ENCODE results near the gene CLRN2.

CLRN2 gene, protein sequence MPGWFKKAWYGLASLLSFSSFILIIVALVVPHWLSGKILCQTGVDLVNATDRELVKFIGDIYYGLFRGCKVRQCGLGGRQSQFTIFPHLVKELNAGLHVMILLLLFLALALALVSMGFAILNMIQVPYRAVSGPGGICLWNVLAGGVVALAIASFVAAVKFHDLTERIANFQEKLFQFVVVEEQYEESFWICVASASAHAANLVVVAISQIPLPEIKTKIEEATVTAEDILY

DNA sequence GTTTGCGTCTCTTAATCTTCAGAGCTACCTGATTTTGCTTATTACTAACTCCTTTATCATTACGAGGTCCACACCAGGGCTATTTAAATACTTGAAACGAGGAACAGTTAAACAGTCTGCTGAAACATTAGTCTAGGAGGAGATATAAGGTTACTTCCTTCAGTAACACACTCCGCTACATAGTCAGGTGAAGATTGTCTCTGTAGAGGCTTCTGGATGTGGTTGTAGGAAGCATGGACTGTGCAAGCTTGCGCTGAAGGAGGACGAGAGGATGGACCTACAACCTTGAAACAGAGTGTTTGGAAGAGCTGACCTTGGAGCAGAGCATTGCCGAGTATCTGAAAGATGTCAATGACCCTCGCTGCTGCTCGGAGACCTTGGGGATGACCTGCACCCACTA is at the start of gene CLRN2:
TSS of gene CLRN2 (plus strand) at position 301 of the 400 bp plus-strand sequence. CDS start 102 bp downstream, outside the sequence.
- DNase-seq (ENCODE audit: low spot score) = no peak

DNA sequence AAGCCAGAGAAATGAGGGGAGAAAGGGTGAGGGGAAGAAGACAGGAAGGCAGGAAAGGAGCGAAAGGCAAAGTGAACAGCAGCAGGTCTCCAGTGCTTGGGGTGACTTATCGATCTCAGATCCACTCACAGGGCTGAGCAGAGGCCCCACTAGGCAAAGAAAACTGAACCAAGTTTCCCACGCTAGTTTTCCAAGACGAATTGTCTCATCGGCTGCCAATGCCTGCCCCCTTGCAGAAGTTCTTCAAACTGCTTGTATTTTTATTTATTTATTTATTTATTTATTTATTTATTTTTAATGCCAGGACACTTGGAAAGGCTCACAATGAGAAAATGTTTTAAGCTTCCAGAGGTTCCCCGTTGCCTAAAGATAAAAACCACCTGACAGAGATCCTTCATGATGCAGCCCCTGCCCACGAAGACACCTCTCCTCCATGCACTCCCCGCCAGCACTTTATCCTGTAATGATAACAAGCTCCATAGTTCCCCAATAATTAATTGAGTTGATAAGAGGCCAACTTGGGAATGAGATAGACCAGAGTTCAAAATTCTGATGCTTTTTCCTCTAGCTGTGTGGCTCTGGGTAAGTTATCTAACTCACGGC is 46.2 kb upstream of the CLRN2 start:
- DNase-seq (ENCODE audit: low spot score) = peak; percentile 49

DNA sequence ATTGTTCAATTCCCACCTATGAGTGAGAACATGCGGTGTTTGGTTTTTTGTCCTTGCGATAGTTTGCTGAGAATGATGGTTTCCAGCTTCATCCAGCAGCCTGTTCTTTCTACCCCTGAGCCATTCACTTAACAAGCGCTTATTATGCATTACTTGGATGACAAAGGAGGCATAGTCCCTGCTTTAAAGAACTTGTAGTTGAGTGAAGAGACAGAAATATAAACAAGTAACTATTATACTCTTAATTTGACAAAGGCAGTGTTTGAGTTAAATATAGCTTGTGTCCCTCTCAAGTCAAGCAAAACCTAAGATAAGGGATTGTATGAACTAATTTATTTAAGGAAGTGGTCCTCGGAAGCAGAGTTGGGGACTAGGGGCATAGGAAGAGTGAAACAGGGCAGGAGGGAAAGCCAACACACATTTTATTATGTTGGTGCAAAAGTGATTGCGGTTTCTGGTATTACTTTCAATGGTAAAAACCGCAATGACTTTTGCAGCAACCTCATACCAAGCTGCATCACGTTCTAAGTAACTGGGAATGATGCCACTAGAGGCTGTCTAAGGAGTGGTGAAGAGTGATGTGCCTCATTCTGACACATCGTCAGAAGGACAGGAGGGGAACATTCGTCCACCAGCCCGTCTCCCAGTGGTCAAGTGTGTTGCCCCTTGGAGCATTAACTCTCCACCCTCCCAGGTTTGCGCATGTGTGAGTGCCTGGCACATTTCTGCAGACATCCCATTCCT is 44.9 kb upstream of the CLRN2 start:
- DNase-seq (ENCODE audit: low spot score) = no peak

DNA sequence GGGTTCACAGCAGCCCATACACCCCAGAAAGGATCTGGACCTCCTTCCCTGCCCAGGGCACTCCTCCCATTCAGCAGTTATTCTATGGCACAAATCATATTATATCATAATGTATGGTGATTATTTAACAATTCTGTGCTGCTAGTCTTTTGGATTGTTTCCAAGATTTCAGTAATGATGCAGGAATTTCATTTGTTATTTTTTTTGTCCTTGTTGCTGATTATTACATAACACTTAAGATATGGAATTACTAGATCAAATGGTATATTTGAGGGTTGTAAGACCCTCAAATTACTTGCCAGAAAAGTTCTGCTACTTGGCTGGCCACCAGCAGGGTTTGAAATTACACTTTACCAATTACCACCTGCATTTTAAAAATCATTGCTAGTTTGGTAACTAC is 39.5 kb upstream of the CLRN2 start:
- no peak for DNase-seq (ENCODE audit: low spot score)

DNA sequence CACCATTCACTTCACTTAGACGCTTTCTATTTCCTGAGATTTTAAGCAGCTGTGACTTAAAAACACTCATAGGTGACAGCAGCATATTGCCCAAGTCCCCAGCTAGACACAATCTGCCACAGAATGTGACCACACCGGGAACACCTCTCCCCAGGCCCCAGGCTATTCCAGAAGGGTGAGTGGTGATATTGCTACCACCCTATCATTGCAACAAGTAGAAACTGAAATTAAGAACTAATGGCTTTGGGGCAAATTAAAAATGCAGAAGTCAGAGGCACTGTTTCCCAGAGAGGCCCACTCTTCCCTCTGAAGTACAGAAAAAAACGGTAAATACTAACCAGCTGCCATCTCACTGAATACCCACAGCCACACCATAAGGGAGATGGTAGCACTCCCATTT is 38.1 kb upstream of the CLRN2 start:
- no peak for DNase-seq (ENCODE audit: low spot score)

- DNase-seq (ENCODE audit: low spot score) = no peak
Measured at GRCh38 chr4:17477774-17478472, 37.0 kb upstream of the CLRN2 start.

DNA sequence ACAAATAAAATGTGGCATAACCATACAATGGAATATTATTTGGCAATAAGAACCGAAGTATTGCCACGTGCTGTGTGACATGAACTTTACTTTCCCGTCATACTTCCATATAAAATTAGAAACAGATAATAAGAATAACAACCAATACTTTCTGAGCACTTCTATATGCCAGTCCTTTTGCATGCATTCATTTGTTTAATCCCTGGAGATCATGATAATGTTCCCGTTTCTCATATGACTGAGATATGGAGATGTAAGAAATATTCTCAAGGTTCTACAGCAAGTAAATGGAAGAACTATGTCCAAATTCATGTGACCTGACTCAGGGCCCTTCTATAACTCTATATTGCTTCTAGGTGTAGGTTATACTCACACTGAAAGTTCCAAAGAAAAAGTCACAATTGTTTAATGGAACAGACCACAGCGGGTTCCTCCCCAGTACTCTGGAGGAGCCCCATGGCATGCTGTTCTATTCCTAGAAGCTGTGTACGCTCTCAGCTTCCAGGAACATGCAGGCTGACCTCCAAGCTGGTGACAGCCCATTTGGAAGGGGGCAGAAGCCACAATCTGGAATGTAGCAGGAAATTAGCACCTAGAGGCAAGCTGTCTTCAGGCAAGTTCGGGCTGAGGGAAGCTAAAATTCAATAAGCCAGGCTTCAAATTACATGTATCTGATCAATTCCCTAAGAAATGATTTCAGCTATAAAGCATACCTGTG is 34.6 kb upstream of the CLRN2 start:
- no peak for DNase-seq (ENCODE audit: low spot score)

- peak; percentile 34 for DNase-seq (ENCODE audit: low spot score)
Measured at GRCh38 chr4:17480955-17481354, 34.0 kb upstream of the CLRN2 start.

DNA sequence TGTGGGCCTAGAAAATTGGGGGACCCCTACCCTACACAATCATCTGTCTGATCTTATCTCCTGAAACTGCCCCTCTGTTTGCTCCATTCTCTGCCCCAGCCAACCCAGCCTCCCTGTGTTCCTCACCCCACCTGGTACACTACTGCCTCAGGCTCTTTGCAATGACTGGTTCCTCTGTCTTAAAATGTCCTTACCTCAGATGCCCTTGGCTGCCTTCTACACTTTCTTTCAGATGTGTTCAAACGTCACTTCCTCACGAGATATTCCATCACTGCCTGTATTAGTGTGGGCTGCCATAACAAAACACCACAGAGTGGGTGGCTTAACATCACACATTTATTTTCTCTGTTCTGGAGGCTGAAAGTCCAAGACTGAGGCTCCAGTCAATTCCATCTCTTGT is 32.2 kb upstream of the CLRN2 start:
- DNase-seq (ENCODE audit: low spot score) = no peak

GRCh38 chr4:17489123-17489522 is 25.8 kb upstream of the CLRN2 start:
- no peak for DNase-seq (ENCODE audit: low spot score)

- no peak for DNase-seq (ENCODE audit: low spot score)
Measured at GRCh38 chr4:17489721-17490120, 25.2 kb upstream of the CLRN2 start.

GRCh38 chr4:17490575-17491059 is 24.3 kb upstream of the CLRN2 start:
- peak; percentile 61 for DNase-seq (ENCODE audit: low spot score)

DNA sequence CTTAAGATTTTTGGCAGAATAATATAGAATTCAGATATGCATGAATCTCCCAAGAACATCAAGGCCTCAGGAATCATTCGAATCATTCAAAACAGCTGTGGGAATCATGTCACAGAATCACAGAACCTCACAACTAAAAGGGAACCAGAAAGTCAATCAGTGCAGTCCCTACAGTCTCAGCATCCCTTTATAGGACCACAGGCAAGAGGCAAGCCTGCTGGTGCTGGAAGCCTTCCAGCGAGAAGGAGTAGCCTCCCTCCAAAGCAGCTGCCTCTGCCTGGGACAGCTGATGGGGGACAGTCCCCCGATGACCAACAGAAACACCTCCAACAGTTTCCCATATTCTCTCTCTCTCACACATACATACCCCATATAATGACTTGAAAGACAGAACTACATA is 23.8 kb upstream of the CLRN2 start:
- DNase-seq (ENCODE audit: low spot score) = no peak

DNA sequence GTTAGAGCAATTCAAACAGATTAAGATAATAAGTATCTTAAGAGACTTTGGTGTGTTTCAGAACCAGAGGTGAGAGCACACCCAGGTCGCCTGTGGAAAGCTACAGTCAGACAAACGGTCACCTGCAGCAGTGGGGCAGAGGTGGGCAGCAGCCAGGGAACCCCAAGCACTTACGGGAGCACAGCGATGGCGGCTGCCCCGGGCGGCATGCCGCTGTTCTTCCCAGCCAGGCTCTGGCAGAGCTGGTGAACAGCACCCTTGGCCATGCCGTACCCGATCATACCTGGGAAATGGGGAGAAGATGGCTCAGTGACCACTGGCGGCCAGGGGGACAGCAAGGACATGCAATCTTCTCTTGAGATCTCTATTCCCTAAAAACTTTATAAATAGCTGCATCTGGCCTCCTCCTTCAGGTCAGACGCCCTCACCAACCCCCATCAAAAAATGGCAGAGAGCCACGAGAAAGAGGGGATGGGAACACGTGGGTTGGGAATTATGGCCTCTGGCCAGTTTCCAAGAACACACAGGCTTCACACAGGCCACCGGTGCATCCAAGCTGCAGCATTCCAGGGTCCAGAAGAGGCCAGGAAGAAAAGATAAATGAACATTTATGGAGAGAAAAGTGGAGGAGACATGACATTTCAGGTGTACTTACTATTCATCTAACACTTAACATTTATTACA is 22.8 kb upstream of the CLRN2 start:
- DNase-seq (ENCODE audit: low spot score) = no peak

DNA sequence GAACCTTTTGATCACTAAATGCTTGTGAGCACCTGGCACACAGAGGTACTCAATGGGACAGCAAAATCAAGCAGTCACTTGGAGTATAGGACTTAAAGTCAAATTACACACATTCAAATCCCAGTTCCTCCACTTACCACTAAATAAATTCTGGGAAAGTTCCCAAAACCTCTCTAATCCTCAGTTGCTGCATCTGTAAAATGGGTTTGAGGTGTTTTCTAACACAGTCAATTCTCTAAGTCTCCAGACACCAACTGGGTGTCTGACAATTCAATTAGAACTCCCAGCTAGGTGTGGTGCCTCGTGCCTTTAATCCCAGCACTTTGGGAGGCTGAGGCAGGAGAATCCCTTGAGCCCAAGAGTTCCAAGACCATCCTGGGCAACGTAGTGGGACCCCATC is 22.1 kb upstream of the CLRN2 start:
- DNase-seq (ENCODE audit: low spot score) = no peak

- DNase-seq (ENCODE audit: low spot score) = no peak
Measured at GRCh38 chr4:17493619-17494018, 21.3 kb upstream of the CLRN2 start.

DNA sequence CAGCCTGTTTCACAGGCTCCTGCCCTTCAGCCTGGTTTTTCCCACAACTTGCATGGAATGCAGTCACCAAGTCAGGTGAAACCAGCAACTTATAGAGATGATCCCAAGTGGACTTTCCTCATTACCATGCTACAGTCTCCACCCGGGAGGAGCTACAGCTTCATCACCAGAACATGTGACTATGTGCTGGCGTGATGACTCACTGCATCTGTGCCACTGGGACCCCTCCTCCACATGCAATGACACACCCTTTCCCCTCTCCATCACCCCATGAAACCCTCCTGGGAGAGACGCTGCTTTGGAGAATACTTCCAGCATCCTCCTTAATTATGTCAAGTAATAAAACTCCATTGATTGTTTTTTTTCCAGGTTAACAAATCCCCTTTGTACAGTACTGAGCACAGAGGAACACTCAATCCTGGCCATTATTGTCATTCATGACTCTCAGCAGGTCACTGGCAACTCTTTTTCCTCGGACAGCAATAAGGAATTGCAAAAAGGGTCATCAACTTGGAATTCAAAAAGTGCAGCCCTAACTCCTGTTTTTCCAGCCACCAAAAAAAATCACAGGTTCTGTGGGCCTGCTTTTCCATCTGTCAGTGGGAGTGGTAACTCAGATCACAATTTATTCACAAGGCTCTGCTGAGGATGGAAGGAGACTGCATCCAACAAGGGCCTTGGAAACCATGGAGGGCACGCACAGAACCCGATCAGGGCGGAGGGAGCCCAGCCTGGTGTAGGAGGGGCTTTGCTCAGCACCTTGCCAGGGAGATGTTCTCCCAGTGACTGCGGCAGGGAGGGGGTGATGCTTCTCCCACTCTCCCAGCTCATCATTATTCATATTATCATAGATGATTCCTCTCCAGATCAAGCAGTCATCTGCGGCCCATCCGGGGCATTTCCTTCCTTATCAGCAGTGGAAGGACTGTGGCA is 20.4 kb upstream of the CLRN2 start:
- DNase-seq (ENCODE audit: low spot score) = no peak

DNA sequence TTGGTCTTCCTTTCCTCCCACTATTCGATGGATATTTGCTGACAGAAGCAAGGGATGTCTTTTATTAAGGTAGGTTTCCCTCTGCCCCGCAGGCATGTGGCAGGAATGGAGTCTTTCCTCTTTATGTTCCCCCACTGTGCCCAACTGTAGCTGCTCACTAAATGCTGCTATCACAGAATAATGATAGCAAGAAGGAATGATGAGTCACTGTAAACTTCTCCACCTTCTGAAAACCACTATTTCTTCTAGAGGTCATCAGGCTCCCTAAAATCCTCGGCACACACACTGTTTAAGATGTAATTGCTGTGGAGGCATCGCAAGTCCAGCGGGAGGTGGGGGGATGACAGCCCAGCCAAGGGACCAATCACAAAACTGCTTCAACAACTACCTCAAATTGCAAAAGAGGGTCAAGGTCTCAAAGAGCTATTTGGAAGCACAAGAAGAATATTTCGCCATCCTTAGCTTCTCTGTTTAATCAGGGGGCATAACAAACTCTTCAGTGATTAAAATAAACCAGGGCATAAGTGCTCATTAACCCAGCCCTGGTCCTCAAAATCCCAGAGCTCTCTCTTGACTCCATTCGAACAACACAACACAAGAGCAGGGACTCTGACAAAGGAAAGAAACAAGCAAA is 17.0 kb upstream of the CLRN2 start:
- DNase-seq (ENCODE audit: low spot score) = peak; percentile 40

- no peak for DNase-seq (ENCODE audit: low spot score)
Measured at GRCh38 chr4:17500574-17500973, 14.4 kb upstream of the CLRN2 start.

DNA sequence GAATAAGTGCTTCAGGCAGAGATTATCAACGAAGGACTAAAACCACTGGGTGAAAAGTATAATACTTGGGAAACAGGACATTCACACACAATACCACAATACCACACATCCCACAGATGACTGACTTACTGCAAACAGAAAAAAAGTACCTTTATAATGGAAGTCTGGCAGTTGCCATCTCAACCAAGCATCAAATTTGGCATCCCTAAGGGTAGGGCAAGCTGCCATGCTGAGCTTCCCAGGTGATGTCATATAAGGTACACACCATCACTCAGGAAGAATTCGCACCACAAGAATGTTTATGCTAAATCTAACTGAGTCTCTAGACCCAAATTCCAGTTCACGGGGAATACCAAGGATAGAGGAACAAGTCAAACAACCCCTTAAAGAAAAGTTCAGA is 12.2 kb upstream of the CLRN2 start:
- DNase-seq (ENCODE audit: low spot score) = no peak

Data from HuH-7 (cell line).